GM12892 (cell line): ENCODE results near the gene PMPCA.

Source experiments
- POLR2A ChIP-seq: IDR thresholded peaks from 2 replicates; pipeline ENCODE4 v1.6.1; 2011; ENCODE audit warnings: low read depth, low read length, control low read depth
- TAF1 ChIP-seq: IDR thresholded peaks from 2 replicates; pipeline ENCODE4 v1.6.1; 2011; ENCODE audit warnings: low read depth, mild to moderate bottlenecking, control low read depth, low read length, borderline replicate concordance

GRCh38 chr9:136456258-136456657 is 45.8 kb downstream of the PMPCA start:
- TF ChIP-seq POLR2A (no peak), TAF1 (no peak)
